Adipocyte (in vitro differentiated cells): ENCODE data around the gene IGF2BP1.

Experiments
- DNase-seq: peaks from one replicate; pipeline ENCODE4 v3.0.0-alpha.2; 2015; ENCODE audit warnings: low read depth
- H3K27me3 ChIP-seq: replicated peaks from 2 replicates; pipeline ENCODE4 v1.7.0; 2013; ENCODE audit warnings: mild to moderate bottlenecking, low read length, moderate library complexity; ENCODE audit not compliant: control insufficient read depth, insufficient read depth
- H3K36me3 ChIP-seq: 2 replicates; pipeline ENCODE4 v1.7.0; 2013; ENCODE audit warnings: low read length, mild to moderate bottlenecking, moderate library complexity; ENCODE audit not compliant: control insufficient read depth, insufficient read depth, severe bottlenecking
- H3K4me1 ChIP-seq: 2 replicates; pipeline ENCODE4 v1.7.0; 2013; ENCODE audit warnings: mild to moderate bottlenecking, low read length, moderate library complexity; ENCODE audit not compliant: control insufficient read depth, insufficient read depth
- H3K4me3 ChIP-seq: 2 replicates; pipeline ENCODE4 v1.7.0; 2013; ENCODE audit warnings: mild to moderate bottlenecking, low read length, moderate library complexity
- H3K9ac ChIP-seq: 2 replicates; pipeline ENCODE4 v1.7.0; 2013; ENCODE audit warnings: mild to moderate bottlenecking, low read length, moderate library complexity
- H3K9me3 ChIP-seq: 2 replicates; pipeline ENCODE4 v1.7.0; 2013; ENCODE audit warnings: mild to moderate bottlenecking, low read length, moderate library complexity; ENCODE audit not compliant: control insufficient read depth

IGF2BP1 gene

GRCh38 chr17:48981927-48982539 is 15.2 kb upstream of the IGF2BP1 start:
- Histone ChIP-seq H3K36me3 (no peaks in the 10 kb centered on the region), H3K9ac (no peak overlapping the region), H3K9me3 (no peaks in the 10 kb centered on the region), H3K4me3 (no peak overlapping the region), H3K4me1 (no peaks in the 10 kb centered on the region), H3K27me3 (peaks cover 7% of the 10 kb centered on the region)
- no peak for DNase-seq

DNA sequence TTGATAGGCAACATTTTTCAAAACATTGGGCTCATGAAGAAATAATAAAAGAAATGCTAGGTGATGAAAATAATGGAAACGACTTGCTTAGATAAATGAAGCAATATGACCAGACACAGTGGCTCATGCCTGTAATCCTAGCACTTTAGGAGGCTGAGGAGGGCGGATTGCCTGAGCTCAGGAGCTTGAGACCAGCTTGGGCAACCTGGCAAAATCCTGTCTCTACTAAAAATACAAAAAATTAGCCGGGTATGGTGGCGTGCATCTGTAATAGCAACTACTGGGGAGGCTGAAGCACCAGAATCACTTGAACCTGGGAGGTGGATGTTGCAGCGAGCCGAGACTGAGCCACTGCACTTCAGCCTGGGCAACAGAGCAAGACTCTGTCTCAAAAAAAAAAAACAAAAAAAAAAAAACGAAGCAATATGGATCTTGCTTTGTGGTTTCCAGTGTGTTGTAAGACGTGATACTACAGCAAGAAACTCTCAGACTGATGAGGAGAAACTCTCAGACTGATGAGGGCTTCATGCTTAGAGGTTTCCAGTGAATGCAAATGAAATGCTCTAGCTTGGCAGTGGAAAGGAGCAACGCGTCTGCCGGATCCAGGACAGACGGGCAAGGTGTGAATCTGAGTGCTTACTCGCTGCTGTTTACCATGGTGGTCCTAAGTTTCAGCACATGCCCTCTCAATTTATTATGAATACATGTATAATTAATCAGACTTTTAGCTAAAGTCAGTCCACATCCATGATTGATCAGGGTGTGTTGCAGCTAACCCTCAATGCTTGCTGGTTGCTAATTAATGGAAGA is 11.5 kb upstream of the IGF2BP1 start:
- no peak for DNase-seq
- Histone ChIP-seq H3K27me3 (peaks cover 12% of the 10 kb centered on the region), H3K9me3 (no peaks in the 10 kb centered on the region), H3K4me3 (no peak overlapping the region), H3K4me1 (no peaks in the 10 kb centered on the region), H3K9ac (no peak overlapping the region), H3K36me3 (no peaks in the 10 kb centered on the region)

DNA sequence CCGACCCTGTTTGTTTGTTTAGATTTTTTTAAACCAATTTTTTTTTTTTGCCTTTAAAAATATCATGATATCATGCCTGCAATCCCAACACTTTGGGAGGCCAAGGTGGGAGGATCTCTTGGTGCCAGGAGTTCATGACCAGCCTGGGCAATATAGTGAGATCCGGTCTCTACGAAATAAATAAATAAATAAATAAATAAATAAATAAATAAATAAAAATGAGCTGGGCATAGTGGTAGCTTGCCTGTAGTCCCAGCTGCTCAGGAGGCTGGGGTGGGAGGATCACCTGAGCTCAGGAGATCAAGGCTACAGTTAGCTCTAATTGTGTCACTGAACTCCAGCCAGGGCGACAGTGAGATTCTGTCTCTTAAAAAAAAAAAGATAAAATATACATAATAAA is 8.1 kb upstream of the IGF2BP1 start:
- H3K36me3 ChIP-seq = no peaks in the 10 kb centered on the region
- peaks cover 34% of the 10 kb centered on the region for H3K27me3 ChIP-seq
- DNase-seq = no peak
- H3K9me3 ChIP-seq = no peaks in the 10 kb centered on the region
- H3K4me3 ChIP-seq = no peak overlapping the region
- no peak overlapping the region for H3K9ac ChIP-seq
- H3K4me1 ChIP-seq = no peaks in the 10 kb centered on the region

- Histone ChIP-seq H3K9ac (no peak overlapping the region), H3K4me1 (peaks cover 2% of the 10 kb centered on the region), H3K36me3 (no peaks in the 10 kb centered on the region), H3K27me3 (peaks cover 46% of the 10 kb centered on the region), H3K4me3 (no peak overlapping the region), H3K9me3 (no peaks in the 10 kb centered on the region)
- DNase-seq = no peak
These were observed 6.3 kb upstream of the IGF2BP1 start for GRCh38 chr17:48990882-48991357.

DNA sequence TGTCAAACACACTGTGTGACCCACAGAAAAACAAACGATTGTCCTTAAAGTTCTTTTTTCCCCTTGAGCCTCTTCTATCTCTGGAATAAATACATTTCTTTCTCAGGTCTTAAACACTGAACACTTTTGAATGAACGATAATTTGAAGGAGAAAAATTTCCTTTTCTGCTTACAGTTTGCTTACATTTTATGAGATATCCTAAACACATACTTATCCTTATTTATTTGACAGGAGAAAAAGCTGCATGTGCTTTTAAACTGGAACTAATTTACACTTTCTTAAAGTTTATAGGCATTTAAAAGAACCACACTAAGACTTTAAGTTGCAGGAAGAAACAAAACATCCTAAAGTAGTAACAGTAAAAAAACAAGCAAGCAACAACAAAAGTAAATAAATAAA is 4.7 kb upstream of the IGF2BP1 start:
- no peak for DNase-seq
- peaks cover 53% of the 10 kb centered on the region for H3K27me3 ChIP-seq
- H3K9me3 ChIP-seq = no peaks in the 10 kb centered on the region
- no peak overlapping the region for H3K4me3 ChIP-seq
- no peaks in the 10 kb centered on the region for H3K36me3 ChIP-seq
- peaks cover 7% of the 10 kb centered on the region for H3K4me1 ChIP-seq
- no peak overlapping the region for H3K9ac ChIP-seq

- Histone ChIP-seq H3K9me3 (no peaks in the 10 kb centered on the region), H3K4me1 (peaks cover 11% of the 10 kb centered on the region), H3K36me3 (no peaks in the 10 kb centered on the region), H3K9ac (no peak overlapping the region), H3K27me3 (peaks cover 53% of the 10 kb centered on the region), H3K4me3 (no peak overlapping the region)
- no peak for DNase-seq
These were observed 3.9 kb upstream of the IGF2BP1 start for GRCh38 chr17:48993305-48993704.

GRCh38 chr17:48993951-48994350 is 3.2 kb upstream of the IGF2BP1 start:
- Histone ChIP-seq H3K27me3 (peaks cover 57% of the 10 kb centered on the region), H3K4me3 (no peak overlapping the region), H3K9ac (no peak overlapping the region), H3K36me3 (no peaks in the 10 kb centered on the region), H3K4me1 (peaks cover 11% of the 10 kb centered on the region), H3K9me3 (no peaks in the 10 kb centered on the region)
- DNase-seq = no peak

DNA sequence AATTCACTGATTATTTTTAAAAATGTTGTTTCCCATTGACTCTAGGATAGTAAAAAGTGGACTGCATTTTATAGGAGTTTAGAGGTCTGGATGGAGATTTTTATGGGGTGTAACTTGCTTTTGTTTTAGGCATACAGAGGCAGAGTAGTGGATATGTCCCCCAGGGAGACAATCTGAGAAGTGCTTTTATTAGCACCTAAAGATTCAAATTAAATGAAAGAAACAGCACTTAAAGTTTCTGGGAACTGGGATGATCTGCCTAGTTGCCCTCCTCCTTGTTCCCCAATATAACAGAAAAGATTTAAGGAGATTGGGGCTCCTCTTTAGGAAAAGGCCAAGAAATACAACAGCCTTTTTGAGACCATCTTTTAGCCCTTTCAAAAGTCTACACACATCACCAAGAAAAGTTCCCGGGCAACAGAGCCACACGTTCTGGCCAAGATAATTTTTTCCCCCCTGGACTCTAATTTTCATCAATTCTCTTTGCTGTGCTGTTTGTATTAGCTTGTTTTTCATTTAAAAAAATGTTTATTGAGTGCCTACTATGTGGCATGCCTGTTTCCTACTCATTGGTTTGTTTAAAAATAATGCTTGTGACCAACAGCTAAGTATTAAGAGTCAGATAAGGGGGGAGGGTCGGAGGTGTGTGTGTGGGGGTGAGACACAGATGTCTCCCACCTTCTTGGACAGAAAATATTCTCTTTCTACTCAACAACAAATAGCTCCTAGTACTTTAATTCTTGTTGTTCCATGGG is 2.5 kb upstream of the IGF2BP1 start:
- Histone ChIP-seq H3K27me3 (peaks cover 60% of the 10 kb centered on the region), H3K4me1 (peaks cover 11% of the 10 kb centered on the region), H3K9ac (no peak overlapping the region), H3K9me3 (no peaks in the 10 kb centered on the region), H3K4me3 (no peak overlapping the region), H3K36me3 (no peaks in the 10 kb centered on the region)
- DNase-seq = no peak

GRCh38 chr17:48995304-48995973 is 1.7 kb upstream of the IGF2BP1 start:
- Histone ChIP-seq H3K4me3 (peak overlapping the region; percentile 74), H3K9me3 (no peaks in the 10 kb centered on the region), H3K27me3 (peaks cover 60% of the 10 kb centered on the region), H3K9ac (no peak overlapping the region), H3K36me3 (no peaks in the 10 kb centered on the region), H3K4me1 (peaks cover 11% of the 10 kb centered on the region)
- no peak for DNase-seq

GRCh38 chr17:48995974-48996721 is 1.0 kb upstream of the IGF2BP1 start:
- H3K36me3 ChIP-seq = no peaks in the 10 kb centered on the region
- peak; percentile 56 for DNase-seq

More at GRCh38 chr17:48995974-48996721, 1.0 kb upstream of the IGF2BP1 start:
- Histone ChIP-seq H3K27me3 (peaks cover 61% of the 10 kb centered on the region), H3K9me3 (no peaks in the 10 kb centered on the region), H3K4me3 (peak overlapping the region; percentile 74), H3K9ac (no peak overlapping the region), H3K4me1 (peaks cover 11% of the 10 kb centered on the region)
